ENCODE data around the gene FXYD3.

FXYD3 gene

GRCh38 chr19:35165200-35166058 lies 49.8 kb downstream of the FXYD3 start:
- Mint-ChIP-seq H3K9me3 (peaks cover 40% of the 10 kb centered on the region), H3K4me1 (peaks cover 75% of the 10 kb centered on the region), H3K36me3 (peaks cover 96% of the 10 kb centered on the region), H3K27me3 (no peaks in the 10 kb centered on the region), H3K27ac (peak overlapping the region; percentile 83), H3K4me3 (no peak overlapping the region)
- CTCF ChIA-PET: interaction anchor here (1.0 kb wide), 1 partner anchor 11 kb away, joined by 3 read pairs; the partner anchor contains the start of gene FXYD5
- no peak for DNase-seq

- Mint-ChIP-seq H3K9me3 (peaks cover 35% of the 10 kb centered on the region), H3K4me1 (peaks cover 76% of the 10 kb centered on the region), H3K4me3 (no peak overlapping the region), H3K27me3 (no peaks in the 10 kb centered on the region), H3K36me3 (peaks cover 93% of the 10 kb centered on the region), H3K27ac (peak overlapping the region; percentile 91)
- DNase-seq: no peak
- CTCF ChIA-PET: interaction anchor here (1.0 kb wide), 1 partner anchor 12 kb away, joined by 3 read pairs; the partner anchor contains the start of gene FXYD5
Measured at GRCh38 chr19:35166100-35167063, 50.8 kb downstream of the FXYD3 start.

- no peaks in the 10 kb centered on the region for H3K27me3 Mint-ChIP-seq
- peaks cover 29% of the 10 kb centered on the region for H3K9me3 Mint-ChIP-seq
- peaks cover 91% of the 10 kb centered on the region for H3K36me3 Mint-ChIP-seq
- CTCF ChIA-PET: no interaction called here
- H3K4me1 Mint-ChIP-seq: peaks cover 77% of the 10 kb centered on the region
- no peak for DNase-seq
- peak overlapping the region; percentile 91 for H3K27ac Mint-ChIP-seq
- H3K4me3 Mint-ChIP-seq: no peak overlapping the region
Measured at GRCh38 chr19:35167251-35168119, 51.9 kb downstream of the FXYD3 start.

- H3K4me1 Mint-ChIP-seq: peaks cover 75% of the 10 kb centered on the region
- H3K36me3 Mint-ChIP-seq: peaks cover 91% of the 10 kb centered on the region
- H3K9me3 Mint-ChIP-seq: peaks cover 32% of the 10 kb centered on the region
- H3K27ac Mint-ChIP-seq: peak overlapping the region; percentile 75
- no peak for DNase-seq
- CTCF ChIA-PET: no interaction called here
- no peaks in the 10 kb centered on the region for H3K27me3 Mint-ChIP-seq
- no peak overlapping the region for H3K4me3 Mint-ChIP-seq
Measured at GRCh38 chr19:35168196-35168595, 52.6 kb downstream of the FXYD3 start.

- CTCF ChIA-PET: no interaction called here
- peaks cover 83% of the 10 kb centered on the region for H3K36me3 Mint-ChIP-seq
- no peak overlapping the region for H3K4me3 Mint-ChIP-seq
Measured at GRCh38 chr19:35169221-35169995, 53.8 kb downstream of the FXYD3 start.

GRCh38 chr19:35170359-35171061 lies 54.9 kb downstream of the FXYD3 start:
- no peak for DNase-seq
- CTCF ChIA-PET: interaction anchor here (2.7 kb wide), 1 partner anchor 29 kb away, joined by 8 read pairs; no protein-coding TSS in a partner anchor
- H3K4me1 Mint-ChIP-seq: peaks cover 75% of the 10 kb centered on the region
- peaks cover 72% of the 10 kb centered on the region for H3K36me3 Mint-ChIP-seq
- peaks cover 18% of the 10 kb centered on the region for H3K9me3 Mint-ChIP-seq
- H3K27me3 Mint-ChIP-seq: no peaks in the 10 kb centered on the region
- H3K27ac Mint-ChIP-seq: peak overlapping the region; percentile 74
- H3K4me3 Mint-ChIP-seq: no peak overlapping the region

More at GRCh38 chr19:35169221-35169995, 53.8 kb downstream of the FXYD3 start:
- Mint-ChIP-seq H3K4me1 (peaks cover 73% of the 10 kb centered on the region), H3K27me3 (no peaks in the 10 kb centered on the region), H3K9me3 (peaks cover 23% of the 10 kb centered on the region), H3K27ac (peak overlapping the region; percentile 81)
- no peak for DNase-seq

- Mint-ChIP-seq H3K4me1 (peaks cover 70% of the 10 kb centered on the region), H3K27me3 (no peaks in the 10 kb centered on the region), H3K27ac (peak overlapping the region; percentile 87), H3K4me3 (no peak overlapping the region), H3K9me3 (peaks cover 5% of the 10 kb centered on the region), H3K36me3 (peaks cover 60% of the 10 kb centered on the region)
- CTCF ChIA-PET: interaction anchor here (1.1 to 2.7 kb wide), 4 partner anchors 10 to 125 kb away, joined by 3 to 8 read pairs (median 3); no protein-coding TSS in a partner anchor
- DNase-seq: no peak
Measured at GRCh38 chr19:35171730-35172129, 56.1 kb downstream of the FXYD3 start.
